Measurements from ENCODE around the gene CFAP92. TPM values are rescaled to one million over a fixed set of nuclear protein-coding genes. Genes with fewer than 3 reads are reported as not detected.

Gene CFAP92
- total RNA-seq, 1 experiment from 2014 or later, result 0.18 TPM

DNA sequence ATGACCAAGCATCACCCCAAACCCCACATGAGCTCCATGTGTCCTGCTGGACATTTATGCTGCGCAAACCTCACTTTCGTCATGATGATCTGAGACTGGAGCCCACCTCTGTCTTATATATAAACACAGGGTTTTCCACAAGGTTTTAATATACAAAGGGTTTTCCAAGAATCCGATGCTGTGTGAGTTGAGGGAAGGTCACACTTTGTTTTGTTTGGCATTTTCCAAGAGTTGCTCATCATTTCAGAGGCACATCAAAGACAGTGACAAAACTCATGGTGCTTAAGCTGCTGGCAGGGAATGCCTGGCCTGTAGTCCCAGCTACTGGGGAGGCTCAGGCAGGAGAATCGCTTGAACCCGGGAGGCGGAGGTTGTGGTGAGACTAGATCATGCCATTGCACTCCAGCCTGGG is 27.3 kb upstream of the CFAP92 start:
- TF ChIP-seq SIN3A (IDR thresholded peaks at IDR 0.05; ENCODE audit: borderline replicate concordance, insufficient read depth, low read depth, low read length) (no peak), TCF7L2 (IDR thresholded peaks at IDR 0.05; ENCODE audit: low read depth, low read length) (no peak), POLR2AphosphoS5 (IDR thresholded peaks at IDR 0.05; ENCODE audit: low read depth, low read length) (no peak)
- TF ChIP-seq, protein P1, sequence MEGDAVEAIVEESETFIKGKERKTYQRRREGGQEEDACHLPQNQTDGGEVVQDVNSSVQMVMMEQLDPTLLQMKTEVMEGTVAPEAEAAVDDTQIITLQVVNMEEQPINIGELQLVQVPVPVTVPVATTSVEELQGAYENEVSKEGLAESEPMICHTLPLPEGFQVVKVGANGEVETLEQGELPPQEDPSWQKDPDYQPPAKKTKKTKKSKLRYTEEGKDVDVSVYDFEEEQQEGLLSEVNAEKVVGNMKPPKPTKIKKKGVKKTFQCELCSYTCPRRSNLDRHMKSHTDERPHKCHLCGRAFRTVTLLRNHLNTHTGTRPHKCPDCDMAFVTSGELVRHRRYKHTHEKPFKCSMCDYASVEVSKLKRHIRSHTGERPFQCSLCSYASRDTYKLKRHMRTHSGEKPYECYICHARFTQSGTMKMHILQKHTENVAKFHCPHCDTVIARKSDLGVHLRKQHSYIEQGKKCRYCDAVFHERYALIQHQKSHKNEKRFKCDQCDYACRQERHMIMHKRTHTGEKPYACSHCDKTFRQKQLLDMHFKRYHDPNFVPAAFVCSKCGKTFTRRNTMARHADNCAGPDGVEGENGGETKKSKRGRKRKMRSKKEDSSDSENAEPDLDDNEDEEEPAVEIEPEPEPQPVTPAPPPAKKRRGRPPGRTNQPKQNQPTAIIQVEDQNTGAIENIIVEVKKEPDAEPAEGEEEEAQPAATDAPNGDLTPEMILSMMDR (IDR thresholded peaks at IDR 0.05), result no peak
- TF ChIP-seq, protein P2, sequence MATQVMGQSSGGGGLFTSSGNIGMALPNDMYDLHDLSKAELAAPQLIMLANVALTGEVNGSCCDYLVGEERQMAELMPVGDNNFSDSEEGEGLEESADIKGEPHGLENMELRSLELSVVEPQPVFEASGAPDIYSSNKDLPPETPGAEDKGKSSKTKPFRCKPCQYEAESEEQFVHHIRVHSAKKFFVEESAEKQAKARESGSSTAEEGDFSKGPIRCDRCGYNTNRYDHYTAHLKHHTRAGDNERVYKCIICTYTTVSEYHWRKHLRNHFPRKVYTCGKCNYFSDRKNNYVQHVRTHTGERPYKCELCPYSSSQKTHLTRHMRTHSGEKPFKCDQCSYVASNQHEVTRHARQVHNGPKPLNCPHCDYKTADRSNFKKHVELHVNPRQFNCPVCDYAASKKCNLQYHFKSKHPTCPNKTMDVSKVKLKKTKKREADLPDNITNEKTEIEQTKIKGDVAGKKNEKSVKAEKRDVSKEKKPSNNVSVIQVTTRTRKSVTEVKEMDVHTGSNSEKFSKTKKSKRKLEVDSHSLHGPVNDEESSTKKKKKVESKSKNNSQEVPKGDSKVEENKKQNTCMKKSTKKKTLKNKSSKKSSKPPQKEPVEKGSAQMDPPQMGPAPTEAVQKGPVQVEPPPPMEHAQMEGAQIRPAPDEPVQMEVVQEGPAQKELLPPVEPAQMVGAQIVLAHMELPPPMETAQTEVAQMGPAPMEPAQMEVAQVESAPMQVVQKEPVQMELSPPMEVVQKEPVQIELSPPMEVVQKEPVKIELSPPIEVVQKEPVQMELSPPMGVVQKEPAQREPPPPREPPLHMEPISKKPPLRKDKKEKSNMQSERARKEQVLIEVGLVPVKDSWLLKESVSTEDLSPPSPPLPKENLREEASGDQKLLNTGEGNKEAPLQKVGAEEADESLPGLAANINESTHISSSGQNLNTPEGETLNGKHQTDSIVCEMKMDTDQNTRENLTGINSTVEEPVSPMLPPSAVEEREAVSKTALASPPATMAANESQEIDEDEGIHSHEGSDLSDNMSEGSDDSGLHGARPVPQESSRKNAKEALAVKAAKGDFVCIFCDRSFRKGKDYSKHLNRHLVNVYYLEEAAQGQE (IDR thresholded peaks at IDR 0.05; ENCODE audit: insufficient read depth in 1 of 2, low read depth in 2 of 2, low read length in 1 of 2), result no peak
- BruUV-seq (replicated peaks), result no TSS peak
- Histone ChIP-seq H3K4me1 (ENCODE audit: control insufficient read depth, insufficient read depth, low read length) (peaks cover 8% of the 10 kb centered on the region), H3K9me3 (ENCODE audit: control insufficient read depth, insufficient read depth, low read depth, low read length) (no peaks in the 10 kb centered on the region), H3K27ac (ENCODE audit: low read length) (no peak overlapping the region), H3K36me3 (ENCODE audit: control insufficient read depth, insufficient read depth, low read length) (no peaks in the 10 kb centered on the region), H3K27me3 (ENCODE audit: control insufficient read depth, insufficient read depth, low read length) (no peaks in the 10 kb centered on the region), H3K4me3 (ENCODE audit: low read depth in 2 of 2, low read length in 2 of 2) (no peak overlapping the region)
- ChIA-PET CTCF (interaction anchor here (1.2 kb wide), 1 partner anchor 32 kb away, joined by 4 read pairs; no protein-coding TSS in a partner anchor), POLR2A (no interaction called here)
- in situ Hi-C loops (cut with HindIII; ENCODE audit: low pct_unique_long_range_greater_than_20kb, low sequenced_read_pairs), result no loop called here
- DNase-seq (ENCODE audit: low read depth, low spot score) (no peak), ATAC-seq (no peak)
- intact Hi-C loops (cut with micrococcal nuclease; ENCODE audit: unreplicated experiment), result loop anchor here (10.0 kb wide), 1 partner anchor 224 kb away; the partner anchor contains the start of gene COPG1

DNA sequence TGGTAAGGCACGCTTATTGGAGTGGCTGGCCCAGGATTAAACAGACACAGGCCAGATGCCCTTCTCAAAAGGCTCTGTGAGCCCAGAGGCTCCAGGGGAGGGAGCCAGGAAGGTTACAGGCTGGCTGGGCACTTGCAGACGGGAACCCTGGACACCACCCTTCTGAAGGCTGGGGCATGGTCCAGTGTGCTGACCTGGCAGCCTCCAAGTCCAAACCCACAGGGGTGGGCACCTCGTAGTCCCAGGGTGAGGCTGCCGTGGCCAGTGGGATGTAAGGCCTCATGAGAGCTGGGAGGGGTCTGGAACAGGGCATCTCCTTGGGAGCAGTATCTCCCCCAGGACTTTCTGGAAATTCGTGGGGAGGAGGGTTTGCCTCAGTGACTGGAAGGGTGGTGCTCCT is 26.8 kb upstream of the CFAP92 start:
- H3K9me3 ChIP-seq (ENCODE audit: control insufficient read depth, insufficient read depth, low read depth, low read length), result no peaks in the 10 kb centered on the region
- intact Hi-C loops (cut with micrococcal nuclease; ENCODE audit: unreplicated experiment), result loop anchor here (10.0 kb wide), 1 partner anchor 224 kb away; the partner anchor contains the start of gene COPG1
- H3K27me3 ChIP-seq (ENCODE audit: control insufficient read depth, insufficient read depth, low read length), result no peaks in the 10 kb centered on the region
- CTCF ChIA-PET, result interaction anchor here (1.2 kb wide), 1 partner anchor 33 kb away, joined by 4 read pairs; no protein-coding TSS in a partner anchor
- no peak overlapping the region for H3K4me3 ChIP-seq (ENCODE audit: low read depth in 2 of 2, low read length in 2 of 2)
- no peak for ATAC-seq
- in situ Hi-C loops (cut with HindIII; ENCODE audit: low pct_unique_long_range_greater_than_20kb, low sequenced_read_pairs), result no loop called here
- BruUV-seq (replicated peaks), result no TSS peak
- peaks cover 5% of the 10 kb centered on the region for H3K4me1 ChIP-seq (ENCODE audit: control insufficient read depth, insufficient read depth, low read length)
- no peak for DNase-seq (ENCODE audit: low read depth, low spot score)
- H3K36me3 ChIP-seq (ENCODE audit: control insufficient read depth, insufficient read depth, low read length), result no peaks in the 10 kb centered on the region
- POLR2A ChIA-PET, result no interaction called here
- TF ChIP-seq, protein P2 (IDR thresholded peaks at IDR 0.05; ENCODE audit: insufficient read depth in 1 of 2, low read depth in 2 of 2, low read length in 1 of 2), result no peak
- TF ChIP-seq SIN3A (IDR thresholded peaks at IDR 0.05; ENCODE audit: borderline replicate concordance, insufficient read depth, low read depth, low read length) (no peak), POLR2AphosphoS5 (IDR thresholded peaks at IDR 0.05; ENCODE audit: low read depth, low read length) (no peak), TCF7L2 (IDR thresholded peaks at IDR 0.05; ENCODE audit: low read depth, low read length) (no peak)
- TF ChIP-seq, protein P1 (IDR thresholded peaks at IDR 0.05), result no peak
- H3K27ac ChIP-seq (ENCODE audit: low read length), result no peak overlapping the region

All from Panc1 (cell line).